Suprapubic skin (tissue), 3 donors: ENCODE data around the gene MYH10.

Experiments
- CTCF ChIP-seq, 2 donors: fragments of 200-600 bp in 1 of 2; fragments of 450-650 bp in 1 of 2; sonication (generic) in 1 of 2; IDR thresholded peaks; one replicate each; pipeline ENCODE4 v1.5.1; 2016 to 2019; ENCODE audit warnings: antibody characterized with exemption in 2 of 2, mild to moderate bottlenecking in 1 of 2, moderate library complexity in 1 of 2
- POLR2A ChIP-seq, 2 donors: fragments of 450-650 bp; IDR thresholded peaks; one replicate each; pipeline ENCODE4 v1.6.1; 2017; ENCODE audit warnings: antibody characterized with exemption in 2 of 2, mild to moderate bottlenecking in 2 of 2, moderate library complexity in 2 of 2

DNA sequence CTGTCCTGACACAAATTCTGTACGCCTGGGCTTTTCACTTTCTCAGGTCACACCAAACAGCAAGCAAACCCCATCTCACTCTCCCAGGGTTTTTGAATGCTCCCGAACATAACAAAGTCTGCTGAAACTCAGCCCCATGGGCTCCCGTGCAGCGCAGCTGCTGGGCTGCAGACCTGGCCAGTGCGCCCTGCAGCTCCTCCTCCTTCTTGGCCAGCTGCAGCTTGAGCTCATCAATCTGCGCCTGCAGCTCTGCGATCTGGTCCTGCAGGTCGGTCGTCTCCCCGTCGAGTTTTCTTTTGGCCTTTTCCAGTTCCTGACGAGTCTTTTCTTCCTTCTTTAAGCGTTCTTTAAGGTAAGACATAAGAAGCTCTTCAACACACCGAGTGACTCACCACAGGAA lies 124.4 kb downstream of the MYH10 start:
- TF ChIP-seq POLR2A (IDR thresholded peaks at IDR 0.05): no peak
- TF ChIP-seq CTCF (IDR thresholded peaks at IDR 0.05): no peak
